HEK293T (cell line): ENCODE data around the gene TLK2.

ENCODE experiments used
- CTCF ChIA-PET: fragments of 350-600 bp; formaldehyde crosslinking; extraction: SDS; loops from one replicate; lab custom pipeline; 2021; ENCODE audit warnings: antibody characterized with exemption, inconsistent platforms; lab: Yijun Ruan, JAX
- POLR2A ChIA-PET: fragments of 350-600 bp; formaldehyde crosslinking; extraction: SDS; loops from one replicate; lab custom pipeline; 2020; ENCODE audit warnings: antibody characterized with exemption, inconsistent platforms; lab: Yijun Ruan, JAX
- DNase-seq: peaks from one replicate; pipeline ENCODE4 v3.0.0; 2012; ENCODE audit warnings: mixed read lengths; ENCODE audit errors: extremely low spot score
- ARNT ChIP-seq: fragments of 450-650 bp; IDR thresholded peaks from 2 replicates; pipeline ENCODE4 v1.6.1; 2017; ENCODE audit warnings: mild to moderate bottlenecking
- BHLHE40 ChIP-seq: fragments of 450-650 bp; IDR thresholded peaks from 2 replicates; pipeline ENCODE4 v1.6.1; 2016; ENCODE audit warnings: mild to moderate bottlenecking, moderate library complexity, borderline replicate concordance
- CTBP1 ChIP-seq: fragments of 450-650 bp; IDR thresholded peaks from 2 replicates; pipeline ENCODE4 v1.6.1; 2016; ENCODE audit warnings: borderline replicate concordance
- ELF4 ChIP-seq: fragments of 450-650 bp; IDR thresholded peaks from 2 replicates; pipeline ENCODE4 v1.6.1; 2017; ENCODE audit warnings: antibody characterized with exemption
- FOXA1 ChIP-seq: fragments of 450-650 bp; IDR thresholded peaks from 2 replicates; pipeline ENCODE4 v1.6.1; 2016; ENCODE audit warnings: mild to moderate bottlenecking
- FOXK2 ChIP-seq: fragments of 450-650 bp; IDR thresholded peaks from 2 replicates; pipeline ENCODE4 v1.6.1; 2016; ENCODE audit warnings: mild to moderate bottlenecking
- FOXM1 ChIP-seq: fragments of 450-650 bp; IDR thresholded peaks from 2 replicates; pipeline ENCODE4 v1.6.1; 2017; ENCODE audit warnings: mild to moderate bottlenecking, borderline replicate concordance
- HDGF ChIP-seq: fragments of 450-650 bp; IDR thresholded peaks from 2 replicates; pipeline ENCODE4 v1.6.1; 2017; ENCODE audit warnings: antibody characterized with exemption, borderline replicate concordance
- L3MBTL2 ChIP-seq: fragments of 450-650 bp; conservative IDR thresholded peaks from 2 replicates; pipeline ENCODE4 v1.6.1; 2016; ENCODE audit warnings: mild to moderate bottlenecking
- LEF1 ChIP-seq: fragments of 450-650 bp; IDR thresholded peaks from 2 replicates; pipeline ENCODE4 v1.6.1; 2017; ENCODE audit warnings: mild to moderate bottlenecking, borderline replicate concordance
- NFRKB ChIP-seq: fragments of 450-650 bp; IDR thresholded peaks from 2 replicates; pipeline ENCODE4 v1.6.1; 2016; ENCODE audit warnings: mild to moderate bottlenecking, moderate library complexity
- PKNOX1 ChIP-seq: fragments of 450-650 bp; IDR thresholded peaks from 2 replicates; pipeline ENCODE4 v1.6.1; 2016
- SP1 ChIP-seq: fragments of 450-650 bp; IDR thresholded peaks from 2 replicates; pipeline ENCODE4 v1.6.1; 2017
- SUZ12 ChIP-seq: fragments of 450-650 bp; IDR thresholded peaks from 2 replicates; pipeline ENCODE4 v1.6.1; 2016; ENCODE audit warnings: mild to moderate bottlenecking
- TARDBP ChIP-seq: fragments of 450-650 bp; IDR thresholded peaks from 2 replicates; pipeline ENCODE4 v1.6.1; 2016
- ZNF384 ChIP-seq: fragments of 450-650 bp; IDR thresholded peaks from 2 replicates; pipeline ENCODE4 v1.6.1; 2016

The TLK2 gene

GRCh38 chr17:62657145-62657665, 178.6 kb downstream of the TLK2 start:
- ChIA-PET CTCF (no interaction called here), POLR2A (no interaction called here)
- no peak for DNase-seq
- no peak for TF ChIP-seq TARDBP
- TF ChIP-seq SUZ12: no peak
- no peak for TF ChIP-seq FOXM1
- TF ChIP-seq L3MBTL2: no peak
- TF ChIP-seq ZNF384: no peak
- no peak for TF ChIP-seq PKNOX1
- no peak for TF ChIP-seq BHLHE40
- TF ChIP-seq ELF4: no peak
- no peak for TF ChIP-seq FOXA1
- no peak for TF ChIP-seq SP1
- TF ChIP-seq CTBP1: no peak
- TF ChIP-seq HDGF: no peak
- TF ChIP-seq LEF1: no peak
- TF ChIP-seq FOXK2: no peak

GRCh38 chr17:62657690-62658089, 179.1 kb downstream of the TLK2 start:
- DNase-seq: no peak
- CTCF ChIA-PET: no interaction called here
- POLR2A ChIA-PET: no interaction called here

GRCh38 chr17:62658136-62658920, 179.7 kb downstream of the TLK2 start:
- ChIA-PET POLR2A (no interaction called here), CTCF (interaction anchor here (1.3 kb wide), 1 partner anchor 21 kb away, joined by 4 read pairs; no protein-coding TSS in a partner anchor)
- DNase-seq: no peak
- no peak for TF ChIP-seq NFRKB
- no peak for TF ChIP-seq FOXM1
- no peak for TF ChIP-seq ARNT
- TF ChIP-seq TARDBP: no peak
- no peak for TF ChIP-seq HDGF
- no peak for TF ChIP-seq FOXK2
- TF ChIP-seq LEF1: no peak
- no peak for TF ChIP-seq ELF4
- TF ChIP-seq SP1: no peak
- TF ChIP-seq CTBP1: no peak
- no peak for TF ChIP-seq FOXA1

More at GRCh38 chr17:62657690-62658089, 179.1 kb downstream of the TLK2 start:
- TF ChIP-seq NFRKB: no peak
- TF ChIP-seq ELF4: no peak
- TF ChIP-seq CTBP1: no peak
- no peak for TF ChIP-seq LEF1
- TF ChIP-seq HDGF: no peak
- TF ChIP-seq SUZ12: no peak
- TF ChIP-seq ZNF384: no peak
- TF ChIP-seq PKNOX1: no peak

GRCh38 chr17:62660629-62661118, 182.0 kb downstream of the TLK2 start:
- no peak for DNase-seq
- ChIA-PET POLR2A (no interaction called here), CTCF (no interaction called here)
- TF ChIP-seq SP1: no peak
- no peak for TF ChIP-seq FOXK2
- TF ChIP-seq ARNT: no peak
- TF ChIP-seq TARDBP: no peak
- no peak for TF ChIP-seq LEF1
- no peak for TF ChIP-seq NFRKB
- TF ChIP-seq ELF4: no peak
- no peak for TF ChIP-seq FOXM1
- TF ChIP-seq FOXA1: no peak
- TF ChIP-seq HDGF: no peak

GRCh38 chr17:62661337-62661736, 182.7 kb downstream of the TLK2 start:
- TF ChIP-seq L3MBTL2: no peak
- no peak for TF ChIP-seq SP1
- TF ChIP-seq FOXK2: no peak
- TF ChIP-seq FOXM1: no peak
- no peak for TF ChIP-seq CTBP1
- TF ChIP-seq ELF4: no peak
- no peak for TF ChIP-seq SUZ12
- TF ChIP-seq ARNT: no peak
- TF ChIP-seq TARDBP: no peak
- TF ChIP-seq FOXA1: no peak
- no peak for TF ChIP-seq HDGF
- no peak for TF ChIP-seq PKNOX1
- TF ChIP-seq BHLHE40: no peak
- TF ChIP-seq NFRKB: no peak
- TF ChIP-seq LEF1: no peak
- no peak for TF ChIP-seq ZNF384
- POLR2A ChIA-PET: no interaction called here
- DNase-seq: no peak
- CTCF ChIA-PET: no interaction called here

GRCh38 chr17:62662855-62663254, 184.2 kb downstream of the TLK2 start:
- no peak for DNase-seq
- ChIA-PET CTCF (no interaction called here), POLR2A (no interaction called here)
- TF ChIP-seq FOXM1 (no peak), FOXA1 (no peak), PKNOX1 (no peak), LEF1 (no peak), L3MBTL2 (no peak), BHLHE40 (no peak), ZNF384 (no peak), CTBP1 (no peak), ELF4 (no peak), HDGF (no peak), SUZ12 (no peak), NFRKB (no peak), ARNT (no peak)
